Lower lobe of right lung (tissue), 2 donors: Measurements from ENCODE around the gene KRT1. TPM values are rescaled to one million over a fixed set of nuclear protein-coding genes. Genes with fewer than 3 reads are reported as not detected.

Source experiments
- ATAC-seq, 2 donors: fragments of 200-7000 bp; cut with Tn5 transposase; one replicate each; pipeline ENCODE4 v1.9.1; 2020 to 2022; ENCODE audit warnings: mild to moderate bottlenecking in 2 of 2, moderate library complexity in 2 of 2
- DNase-seq: peaks from one replicate; pipeline ENCODE4 v3.0.0-alpha.2; 2020
- H3K27ac ChIP-seq: fragments of 200-600 bp; one replicate; pipeline ENCODE4 v1.8.0; 2022
- H3K27me3 ChIP-seq: fragments of 200-600 bp; one replicate; pipeline ENCODE4 v1.8.0; 2022; ENCODE audit warnings: low read depth
- H3K36me3 ChIP-seq: fragments of 200-600 bp; one replicate; pipeline ENCODE4 v1.8.0; 2022; ENCODE audit warnings: mild to moderate bottlenecking
- H3K4me1 ChIP-seq: fragments of 200-600 bp; one replicate; pipeline ENCODE4 v1.8.0; 2022
- H3K4me3 ChIP-seq: fragments of 200-600 bp; one replicate; pipeline ENCODE4 v1.8.0; 2022; ENCODE audit warnings: mild to moderate bottlenecking
- H3K9me3 ChIP-seq: fragments of 200-600 bp; one replicate; pipeline ENCODE4 v1.8.0; 2022
- CTCF ChIP-seq: fragments of 200-600 bp; IDR thresholded peaks from one replicate; pipeline ENCODE4 v1.8.0; 2022; ENCODE audit warnings: antibody characterized with exemption, mild to moderate bottlenecking
- intact Hi-C: fragments of 100-400 bp; cut with DNase I; formaldehyde crosslinking; loops from one replicate; pipeline ENCODE4 v1.11.0; 2022
- total RNA-seq: library from RNA; stranded (reverse); fragmentation: NEBNext Ultra II Directional; extraction: Animal tissue kit (Norgen Biotek cat#: 25700); gene quantifications from one replicate; pipeline ENCODE4 v1.2.1, GENCODE V29; 2021
- donor health status: DM: no; HTN: yes; CAD: no; lungs with severe emphysema.

The KRT1 gene
- total RNA-seq, 1 donor from 2014 or later = 1.3 TPM

- H3K9me3 ChIP-seq = no peaks in the 10 kb centered on the region
- H3K27me3 ChIP-seq = peaks cover 8% of the 10 kb centered on the region
- TF ChIP-seq CTCF = no peak
- no peaks in the 10 kb centered on the region for H3K36me3 ChIP-seq
- intact Hi-C loops = no loop called here
- no peak for ATAC-seq
- no peak overlapping the region for H3K27ac ChIP-seq
- no peak overlapping the region for H3K4me3 ChIP-seq
- DNase-seq = no peak
- H3K4me1 ChIP-seq = no peaks in the 10 kb centered on the region
Measured at GRCh38 chr12:52646613-52647012, 33.6 kb downstream of the KRT1 start.

GRCh38 chr12:52645982-52646381 lies 34.2 kb downstream of the KRT1 start:
- no peak for TF ChIP-seq CTCF
- Histone ChIP-seq H3K27ac (no peak overlapping the region), H3K4me3 (no peak overlapping the region), H3K36me3 (no peaks in the 10 kb centered on the region), H3K9me3 (no peaks in the 10 kb centered on the region), H3K4me1 (no peaks in the 10 kb centered on the region), H3K27me3 (peaks cover 8% of the 10 kb centered on the region)
- DNase-seq (no peak), ATAC-seq (peak; percentile 7 to 27)
- intact Hi-C loops = no loop called here

- no peak for TF ChIP-seq CTCF
- intact Hi-C loops = no loop called here
- peaks cover 8% of the 10 kb centered on the region for H3K27me3 ChIP-seq
- no peaks in the 10 kb centered on the region for H3K9me3 ChIP-seq
- H3K27ac ChIP-seq = no peak overlapping the region
- ATAC-seq (peak; percentile 45 to 69), DNase-seq (no peak)
- H3K4me1 ChIP-seq = no peaks in the 10 kb centered on the region
- no peaks in the 10 kb centered on the region for H3K36me3 ChIP-seq
- H3K4me3 ChIP-seq = no peak overlapping the region
Measured at GRCh38 chr12:52645120-52645761, 35.0 kb downstream of the KRT1 start.

GRCh38 chr12:52644078-52644415 lies 36.2 kb downstream of the KRT1 start:
- intact Hi-C loops = no loop called here
- no peak for TF ChIP-seq CTCF
- H3K27ac ChIP-seq = no peak overlapping the region
- no peaks in the 10 kb centered on the region for H3K9me3 ChIP-seq
- no peaks in the 10 kb centered on the region for H3K4me1 ChIP-seq
- DNase-seq (no peak), ATAC-seq (no peak)
- no peaks in the 10 kb centered on the region for H3K36me3 ChIP-seq
- H3K4me3 ChIP-seq = no peak overlapping the region
- H3K27me3 ChIP-seq = peaks cover 8% of the 10 kb centered on the region

GRCh38 chr12:52643233-52644077 lies 36.8 kb downstream of the KRT1 start:
- no peaks in the 10 kb centered on the region for H3K9me3 ChIP-seq
- H3K36me3 ChIP-seq = no peaks in the 10 kb centered on the region
- no peak for TF ChIP-seq CTCF
- H3K27me3 ChIP-seq = peaks cover 8% of the 10 kb centered on the region
- H3K27ac ChIP-seq = no peak overlapping the region
- H3K4me1 ChIP-seq = no peaks in the 10 kb centered on the region
- DNase-seq (no peak), ATAC-seq (no peak)
- H3K4me3 ChIP-seq = no peak overlapping the region
- intact Hi-C loops = no loop called here
